ENCODE results near the gene SMIM13. TPM values are rescaled to one million over a fixed set of nuclear protein-coding genes. Genes with fewer than 3 reads are reported as not detected.

The SMIM13 gene
- total and polyA plus RNA-seq, 2 experiments from 2014 or later: 8.9 to 9.6 TPM

GRCh38 chr6:11152581-11152980 is 58.9 kb downstream of the SMIM13 start:
- Histone ChIP-seq H3K27ac (no peak overlapping the region), H3K27me3 (peaks cover 17% of the 10 kb centered on the region), H3K36me3 (no peaks in the 10 kb centered on the region), H3K4me3 (no peak overlapping the region), H3K4me1 (ENCODE audit: low read depth) (no peaks in the 10 kb centered on the region), H3K9me3 (ENCODE audit: low read depth) (peaks cover 3% of the 10 kb centered on the region)
- no peak for TF ChIP-seq CTCF (IDR thresholded peaks at IDR 0.05; ENCODE audit: low read depth, low read length)
- DNase-seq (ENCODE audit: low read depth in 1 of 2, low spot score in 1 of 2): no peak

GRCh38 chr6:11153447-11153846 is 59.8 kb downstream of the SMIM13 start:
- Histone ChIP-seq H3K9me3 (ENCODE audit: low read depth) (peaks cover 3% of the 10 kb centered on the region), H3K4me3 (no peak overlapping the region), H3K36me3 (no peaks in the 10 kb centered on the region), H3K4me1 (ENCODE audit: low read depth) (no peaks in the 10 kb centered on the region), H3K27ac (no peak overlapping the region), H3K27me3 (peaks cover 17% of the 10 kb centered on the region)
- no peak for TF ChIP-seq CTCF (IDR thresholded peaks at IDR 0.05; ENCODE audit: low read depth, low read length)
- no peak for DNase-seq (ENCODE audit: low read depth in 1 of 2, low spot score in 1 of 2)

- no peak overlapping the region for H3K27ac ChIP-seq
- DNase-seq (ENCODE audit: low read depth in 1 of 2, low spot score in 1 of 2): no peak
- no peaks in the 10 kb centered on the region for H3K36me3 ChIP-seq
These were observed 62.0 kb downstream of the SMIM13 start for GRCh38 chr6:11155589-11155988.

GRCh38 chr6:11160199-11160598 is 66.6 kb downstream of the SMIM13 start:
- Histone ChIP-seq H3K27ac (no peak overlapping the region), H3K36me3 (no peaks in the 10 kb centered on the region), H3K27me3 (no peaks in the 10 kb centered on the region), H3K4me3 (no peak overlapping the region), H3K9me3 (ENCODE audit: low read depth) (no peaks in the 10 kb centered on the region), H3K4me1 (ENCODE audit: low read depth) (no peaks in the 10 kb centered on the region)
- no peak for DNase-seq (ENCODE audit: low read depth in 1 of 2, low spot score in 1 of 2)
- no peak for TF ChIP-seq CTCF (IDR thresholded peaks at IDR 0.05; ENCODE audit: low read depth, low read length)

More at GRCh38 chr6:11155589-11155988, 62.0 kb downstream of the SMIM13 start:
- Histone ChIP-seq H3K4me1 (ENCODE audit: low read depth) (no peaks in the 10 kb centered on the region), H3K27me3 (peaks cover 17% of the 10 kb centered on the region), H3K9me3 (ENCODE audit: low read depth) (peaks cover 3% of the 10 kb centered on the region), H3K4me3 (no peak overlapping the region)
- no peak for TF ChIP-seq CTCF (IDR thresholded peaks at IDR 0.05; ENCODE audit: low read depth, low read length)

- TF ChIP-seq CTCF (IDR thresholded peaks at IDR 0.05; ENCODE audit: low read depth, low read length): no peak
- Histone ChIP-seq H3K27me3 (no peaks in the 10 kb centered on the region), H3K36me3 (no peaks in the 10 kb centered on the region), H3K4me3 (no peak overlapping the region), H3K4me1 (ENCODE audit: low read depth) (no peaks in the 10 kb centered on the region), H3K27ac (no peak overlapping the region), H3K9me3 (ENCODE audit: low read depth) (no peaks in the 10 kb centered on the region)
- no peak for DNase-seq (ENCODE audit: low read depth in 1 of 2, low spot score in 1 of 2)
These were observed 67.7 kb downstream of the SMIM13 start for GRCh38 chr6:11161031-11161956.
